H9 (cell line): ENCODE data around the gene NOTCH1. TPM values are rescaled to one million over a fixed set of nuclear protein-coding genes. Genes with fewer than 3 reads are reported as not detected.

ENCODE experiments used
- DNase-seq: peaks from one replicate; pipeline ENCODE4 v3.0.0-alpha.2; 2017
- H2AFZ ChIP-seq: one replicate; pipeline ENCODE4 v1.6.1; 2013; ENCODE audit warnings: mild to moderate bottlenecking, low read length, control low read depth, moderate library complexity
- H2AK5ac ChIP-seq: 2 replicates; pipeline ENCODE4 v1.6.1; 2013; ENCODE audit warnings: low read length, control low read depth, mixed read lengths; ENCODE audit not compliant: insufficient read length
- H2BK120ac ChIP-seq: one replicate; pipeline ENCODE4 v1.6.1; 2013; ENCODE audit warnings: low read depth, mild to moderate bottlenecking, low read length, control low read depth, inconsistent platforms; ENCODE audit not compliant: poor library complexity, severe bottlenecking
- H2BK12ac ChIP-seq: 2 replicates; pipeline ENCODE4 v1.6.1; 2013; ENCODE audit warnings: low read length, control low read depth, mixed read lengths, low read depth; ENCODE audit not compliant: insufficient read length
- H2BK15ac ChIP-seq: 2 replicates; pipeline ENCODE4 v1.6.1; 2013; ENCODE audit warnings: low read depth, low read length, control low read depth
- H2BK20ac ChIP-seq: one replicate; pipeline ENCODE4 v1.6.1; 2013; ENCODE audit warnings: low read depth, mild to moderate bottlenecking, low read length, control low read depth, inconsistent platforms; ENCODE audit not compliant: poor library complexity, severe bottlenecking
- H2BK5ac ChIP-seq: 2 replicates; pipeline ENCODE4 v1.6.1; 2013; ENCODE audit warnings: low read length, control low read depth, mixed read lengths; ENCODE audit not compliant: insufficient read length
- H3K14ac ChIP-seq: 2 replicates; pipeline ENCODE4 v1.6.1; 2013; ENCODE audit warnings: low read length, control low read depth; ENCODE audit not compliant: insufficient read depth
- H3K18ac ChIP-seq: 2 replicates; pipeline ENCODE4 v1.6.1; 2013; ENCODE audit warnings: low read depth, mild to moderate bottlenecking, mixed read lengths, low read length, control low read depth; ENCODE audit not compliant: insufficient read length
- H3K23ac ChIP-seq: 2 replicates; pipeline ENCODE4 v1.6.1; 2013; ENCODE audit warnings: low read length, control low read depth, mixed read lengths, low read depth; ENCODE audit not compliant: insufficient read length
- H3K23me2 ChIP-seq: 2 replicates; pipeline ENCODE4 v1.6.1; 2013; ENCODE audit warnings: low read depth, mild to moderate bottlenecking, mixed read lengths, low read length, control low read depth; ENCODE audit not compliant: insufficient read length, poor library complexity, severe bottlenecking
- H3K27ac ChIP-seq: 2 replicates; pipeline ENCODE4 v1.5.1; 2013; ENCODE audit warnings: low read length, control low read depth, mixed read lengths, low read depth; ENCODE audit not compliant: insufficient read length
- H3K27me3 ChIP-seq: 2 replicates; pipeline ENCODE4 v1.6.1; 2013; ENCODE audit warnings: low read length, control low read depth, inconsistent platforms; ENCODE audit not compliant: insufficient read depth
- H3K4ac ChIP-seq: 2 replicates; pipeline ENCODE4 v1.6.1; 2013; ENCODE audit warnings: low read depth, mild to moderate bottlenecking, control low read depth, inconsistent platforms, low read length, moderate library complexity
- H3K4me1 ChIP-seq: 2 replicates; pipeline ENCODE4 v1.6.1; 2013; ENCODE audit warnings: low read length, control low read depth, inconsistent platforms; ENCODE audit not compliant: insufficient read depth
- H3K4me2 ChIP-seq: 2 replicates; pipeline ENCODE4 v1.6.1; 2013; ENCODE audit warnings: low read length, control low read depth, mixed read lengths; ENCODE audit not compliant: insufficient read length, insufficient read depth
- H3K56ac ChIP-seq: 2 replicates; pipeline ENCODE4 v1.6.1; 2013; ENCODE audit warnings: low read depth, mild to moderate bottlenecking, mixed read lengths, low read length, control low read depth; ENCODE audit not compliant: insufficient read length
- H3K79me1 ChIP-seq: 2 replicates; pipeline ENCODE4 v1.6.1; 2013; ENCODE audit warnings: low read depth, mild to moderate bottlenecking, moderate library complexity, low read length, control low read depth, inconsistent platforms; ENCODE audit not compliant: insufficient read depth, poor library complexity, severe bottlenecking
- H3K79me2 ChIP-seq: 2 replicates; pipeline ENCODE4 v1.6.1; 2013; ENCODE audit warnings: low read length, control low read depth, inconsistent platforms; ENCODE audit not compliant: insufficient read depth
- H3K9ac ChIP-seq: 2 replicates; pipeline ENCODE4 v1.6.1; 2013; ENCODE audit warnings: low read length, control low read depth, mixed read lengths; ENCODE audit not compliant: insufficient read length; ENCODE audit errors: extremely low read depth
- H3K9me3 ChIP-seq: one replicate; pipeline ENCODE4 v1.6.1; 2013; ENCODE audit warnings: low read depth, low read length, inconsistent platforms; ENCODE audit not compliant: control insufficient read depth
- H3T11ph ChIP-seq: one replicate; pipeline ENCODE4 v1.6.1; 2013; ENCODE audit warnings: mild to moderate bottlenecking, low read length, control low read depth, inconsistent platforms
- H4K20me1 ChIP-seq: one replicate; pipeline ENCODE4 v1.6.1; 2013; ENCODE audit not compliant: control insufficient read depth, insufficient read length, insufficient read depth
- H4K5ac ChIP-seq: 2 replicates; pipeline ENCODE4 v1.6.1; 2013; ENCODE audit warnings: low read depth, mild to moderate bottlenecking, mixed read lengths, low read length, control low read depth; ENCODE audit not compliant: insufficient read length
- H4K8ac ChIP-seq: replicated peaks from 2 replicates; pipeline ENCODE4 v1.6.1; 2013; ENCODE audit warnings: low read length, control low read depth, mixed read lengths, low read depth; ENCODE audit not compliant: insufficient read length
- H4K91ac ChIP-seq: 2 replicates; pipeline ENCODE4 v1.6.1; 2013; ENCODE audit warnings: low read depth, mild to moderate bottlenecking, moderate library complexity, mixed read lengths, low read length, control low read depth; ENCODE audit not compliant: insufficient read length
- H3K27ac Mint-ChIP-seq, 3 experiments: 2 replicates in 2 of 3; 3 replicates in 1 of 3; pipeline ENCODE4 v1.8.0; 2020 to 2021; ENCODE audit warnings: mixed read lengths in 3 of 3, mild to moderate bottlenecking in 1 of 3, moderate library complexity in 1 of 3
- H3K27me3 Mint-ChIP-seq: 2 replicates; pipeline ENCODE4 v1.8.0; 2021; ENCODE audit warnings: low read depth, mild to moderate bottlenecking, moderate library complexity, mixed read lengths
- H3K36me3 Mint-ChIP-seq, 3 experiments: 2 replicates in 2 of 3; 3 replicates in 1 of 3; pipeline ENCODE4 v1.8.0; 2020 to 2021; ENCODE audit warnings: low read depth in 3 of 3, mixed read lengths in 3 of 3; ENCODE audit not compliant: insufficient read depth in 1 of 3
- H3K4me1 Mint-ChIP-seq, 2 experiments: 2 replicates each; pipeline ENCODE4 v1.8.0; 2020; ENCODE audit warnings: mixed read lengths in 2 of 2
- H3K4me3 Mint-ChIP-seq, 2 experiments: 2 replicates in 1 of 2; 3 replicates in 1 of 2; pipeline ENCODE4 v1.8.0; 2020 to 2021; ENCODE audit warnings: mild to moderate bottlenecking in 2 of 2, mixed read lengths in 2 of 2, moderate library complexity in 1 of 2
- H3K9me3 Mint-ChIP-seq, 2 experiments: 2 replicates in 1 of 2; 3 replicates in 1 of 2; pipeline ENCODE4 v1.8.0; 2020; ENCODE audit warnings: mild to moderate bottlenecking in 2 of 2, mixed read lengths in 2 of 2, moderate library complexity in 1 of 2
- CTCF ChIP-seq: fragments of 200-600 bp; sonication (generic); conservative IDR thresholded peaks from 3 replicates; pipeline ENCODE4 v1.8.0; 2021; ENCODE audit warnings: antibody characterized with exemption, mild to moderate bottlenecking
- WGBS: extraction: QIAGEN DNeasy Blood & Tissue Kit; methylation state at CpG from one replicate; pipeline ENCODE4 v1.1.7; 2013; ENCODE audit warnings: missing lambda C conversion rate, low lambda C conversion rate, mixed read lengths; ENCODE audit not compliant: insufficient read length; ENCODE audit errors: extremely low coverage; 5-methylcytosine and 5-hydroxymethylcytosine counted together
- total RNA-seq: library from RNA; stranded (reverse); gene quantifications from 2 replicates; pipeline ENCODE4 v1.2.1, GENCODE V29; 2021

Gene NOTCH1
- total RNA-seq, 1 experiment from 2014 or later, result 71.6 TPM

GRCh38 chr9:136510561-136510960 lies 35.3 kb downstream of the NOTCH1 start:
- Histone ChIP-seq H3K79me2 (no peaks in the 10 kb centered on the region), H2BK12ac (no peak overlapping the region), H3K27ac (no peak overlapping the region), H4K91ac (no peak overlapping the region), H4K20me1 (peaks cover 3% of the 10 kb centered on the region), H3K79me1 (no peaks in the 10 kb centered on the region), H3K14ac (no peak overlapping the region), H3K9ac (no peak overlapping the region), H2BK20ac (no peak overlapping the region), H4K8ac (no peak overlapping the region), H3K23ac (no peak overlapping the region), H2BK5ac (no peak overlapping the region), H3K4ac (no peak overlapping the region), H3K18ac (no peak overlapping the region), H2BK120ac (no peak overlapping the region), H2AK5ac (no peak overlapping the region), H4K5ac (no peak overlapping the region), H3K27me3 (no peaks in the 10 kb centered on the region), H2BK15ac (no peak overlapping the region), H2AFZ (no peak overlapping the region), H3K9me3 (no peaks in the 10 kb centered on the region), H3K23me2 (no peaks in the 10 kb centered on the region), H3K56ac (no peak overlapping the region), H3K4me1 (no peaks in the 10 kb centered on the region), H3T11ph (no peak overlapping the region), H3K4me2 (no peak overlapping the region)
- WGBS, result no CpG with 5 or more reads among the region's 26 CpGs
- Mint-ChIP-seq H3K4me3 (no peak overlapping the region), H3K9me3 (no peaks in the 10 kb centered on the region), H3K4me1 (no peaks in the 10 kb centered on the region), H3K27me3 (no peaks in the 10 kb centered on the region), H3K27ac (no peak overlapping the region; a peak in 1 of 7 replicates), H3K36me3 (peaks cover 4 to 62% (median 59%) of the 10 kb centered on the region in 3 experiments; a peak in 6 of 7 replicates)
- no peak for DNase-seq
- no peak for TF ChIP-seq CTCF
